ENCODE data around the gene FAM227A. TPM values are rescaled to one million over a fixed set of nuclear protein-coding genes. Genes with fewer than 3 reads are reported as not detected.
"Not testable (repeated sequence)": the region's sequence is repeated elsewhere in the genome, so short reads cannot be mapped to it uniquely, and the experiment has no call there.

The FAM227A gene
- total RNA-seq, 4 donors from 2014 or later, result 0.24 to 7.3 (median 0.73) TPM

DNA sequence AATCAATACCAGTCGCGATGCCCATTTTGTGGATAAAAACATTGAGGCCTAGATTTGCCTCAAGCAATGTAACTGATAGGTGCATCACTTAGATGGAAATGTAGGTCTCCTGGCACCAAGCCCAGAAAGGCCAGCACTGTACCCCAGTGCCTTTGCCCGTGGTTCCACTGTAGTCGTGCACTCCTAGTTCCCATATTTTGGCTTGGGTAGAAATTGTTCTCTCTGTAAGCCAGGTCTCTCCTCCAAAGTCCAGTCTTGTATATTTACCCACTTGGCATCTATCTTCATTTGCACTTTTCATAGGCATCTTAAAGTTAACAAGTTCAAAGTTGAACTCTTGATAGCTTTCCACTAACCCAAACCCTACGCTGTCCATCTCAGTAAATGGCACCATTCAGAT lies 44.6 kb downstream of the FAM227A start:
- ATAC-seq (ENCODE audit: low FRiP score) (no peak), DNase-seq (ENCODE audit: low spot score) (no peak)
- TF ChIP-seq, protein P1, sequence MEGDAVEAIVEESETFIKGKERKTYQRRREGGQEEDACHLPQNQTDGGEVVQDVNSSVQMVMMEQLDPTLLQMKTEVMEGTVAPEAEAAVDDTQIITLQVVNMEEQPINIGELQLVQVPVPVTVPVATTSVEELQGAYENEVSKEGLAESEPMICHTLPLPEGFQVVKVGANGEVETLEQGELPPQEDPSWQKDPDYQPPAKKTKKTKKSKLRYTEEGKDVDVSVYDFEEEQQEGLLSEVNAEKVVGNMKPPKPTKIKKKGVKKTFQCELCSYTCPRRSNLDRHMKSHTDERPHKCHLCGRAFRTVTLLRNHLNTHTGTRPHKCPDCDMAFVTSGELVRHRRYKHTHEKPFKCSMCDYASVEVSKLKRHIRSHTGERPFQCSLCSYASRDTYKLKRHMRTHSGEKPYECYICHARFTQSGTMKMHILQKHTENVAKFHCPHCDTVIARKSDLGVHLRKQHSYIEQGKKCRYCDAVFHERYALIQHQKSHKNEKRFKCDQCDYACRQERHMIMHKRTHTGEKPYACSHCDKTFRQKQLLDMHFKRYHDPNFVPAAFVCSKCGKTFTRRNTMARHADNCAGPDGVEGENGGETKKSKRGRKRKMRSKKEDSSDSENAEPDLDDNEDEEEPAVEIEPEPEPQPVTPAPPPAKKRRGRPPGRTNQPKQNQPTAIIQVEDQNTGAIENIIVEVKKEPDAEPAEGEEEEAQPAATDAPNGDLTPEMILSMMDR (IDR thresholded peaks at IDR 0.05), result no peak

DNA sequence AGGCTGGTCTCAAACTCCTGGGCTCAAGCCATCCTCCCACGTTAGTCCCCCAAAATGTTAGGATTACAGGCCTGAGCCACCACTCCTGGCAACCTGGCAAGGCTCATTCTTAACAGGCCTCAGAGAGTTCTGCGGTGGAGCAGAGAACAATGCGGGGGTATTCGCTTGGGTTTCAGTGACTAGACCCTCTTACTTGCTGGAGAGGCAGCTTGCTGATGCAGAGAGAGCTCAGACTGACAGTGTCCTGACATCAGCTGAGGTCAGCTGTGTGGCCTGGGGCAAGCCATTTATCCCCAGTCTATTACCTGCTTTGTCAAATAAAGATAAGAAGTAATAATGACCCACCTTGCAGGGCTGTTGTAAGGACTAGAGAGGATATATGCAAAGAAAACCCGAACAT lies 46.0 kb downstream of the FAM227A start:
- TF ChIP-seq, protein P1 (IDR thresholded peaks at IDR 0.05), result no peak
- ATAC-seq (ENCODE audit: low FRiP score) (no peak), DNase-seq (ENCODE audit: low spot score) (no peak)

DNA sequence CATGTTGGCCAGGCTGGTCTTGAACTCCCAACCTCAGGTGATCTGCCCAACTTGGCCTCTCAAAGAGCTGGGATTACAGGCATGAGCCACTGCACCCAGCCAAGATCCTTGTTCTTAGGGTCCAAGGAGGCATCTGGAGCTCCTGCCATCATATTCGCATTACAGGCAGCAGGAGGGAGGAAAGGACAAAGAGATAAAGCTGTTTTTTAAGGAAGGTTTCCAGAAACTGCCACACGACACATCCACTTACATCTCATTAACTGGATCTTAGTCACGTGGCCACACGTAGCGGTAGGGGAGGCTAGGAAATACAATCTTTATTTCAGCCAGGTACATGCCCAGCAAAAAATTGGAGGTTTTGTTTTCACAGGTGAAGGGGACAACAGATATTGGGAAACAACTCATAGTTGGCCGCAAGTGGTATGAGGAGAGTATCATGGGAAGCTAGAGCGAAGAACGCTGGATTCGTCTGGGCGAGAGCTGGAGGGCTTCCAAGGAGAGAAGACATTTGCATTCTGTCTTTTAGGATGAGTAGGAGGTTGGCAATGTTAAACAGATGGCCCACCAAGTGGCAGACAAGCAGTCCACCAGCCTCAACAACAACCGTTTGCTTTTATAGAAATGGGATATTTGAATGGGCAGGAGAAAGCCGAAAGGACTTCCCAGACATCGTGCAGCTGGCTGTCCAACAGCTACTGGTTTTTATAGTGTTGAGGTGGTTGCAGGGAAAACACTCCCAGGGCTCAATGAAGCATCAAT lies 47.0 kb downstream of the FAM227A start:
- TF ChIP-seq, protein P1 (IDR thresholded peaks at IDR 0.05), result no peak
- no peak for ATAC-seq (ENCODE audit: low FRiP score)
- DNase-seq (ENCODE audit: low spot score), result no peak

DNA sequence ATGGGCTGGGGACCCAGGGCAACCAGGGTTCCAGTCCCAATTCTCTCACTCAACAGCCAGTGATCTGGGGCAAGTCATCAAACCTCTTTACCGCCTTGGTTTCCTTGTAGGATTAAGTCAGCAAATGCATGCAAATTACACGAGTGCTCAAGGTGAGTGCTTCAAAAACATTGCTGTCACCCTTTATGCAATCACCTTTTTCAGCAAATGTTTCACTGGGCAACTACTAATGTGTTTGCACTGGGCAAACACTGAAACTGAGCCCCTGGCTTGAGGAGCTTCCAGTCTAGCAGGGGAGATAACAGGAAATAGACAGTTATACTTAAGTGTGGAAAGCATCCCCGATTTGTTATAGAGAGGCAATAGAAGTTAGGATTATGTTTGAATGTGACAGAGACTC lies 48.5 kb downstream of the FAM227A start:
- DNase-seq (ENCODE audit: low spot score) (no peak), ATAC-seq (ENCODE audit: low FRiP score) (no peak)
- TF ChIP-seq, protein P1 (IDR thresholded peaks at IDR 0.05), result no peak

DNA sequence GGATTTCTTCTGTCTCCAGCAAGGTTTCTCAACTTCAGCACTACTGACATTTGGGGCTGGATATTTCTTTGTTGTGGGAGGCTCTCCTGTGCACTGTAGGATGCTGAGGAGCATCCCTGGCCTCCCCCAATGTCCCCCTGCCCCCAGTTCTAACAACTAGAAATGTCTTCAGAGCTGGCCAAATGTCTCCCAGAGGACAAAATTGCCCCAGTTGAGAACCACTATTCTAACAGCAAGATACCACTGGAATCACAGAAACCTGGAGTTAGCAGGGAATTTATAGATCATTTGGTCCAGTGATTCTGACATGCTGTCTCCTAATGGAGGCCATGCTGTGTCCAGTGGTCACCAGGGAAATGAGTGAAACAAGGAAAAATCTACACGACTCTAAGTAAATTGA lies 54.0 kb downstream of the FAM227A start:
- no peak for ATAC-seq (ENCODE audit: low FRiP score)
- no peak for DNase-seq (ENCODE audit: low spot score)
- TF ChIP-seq, protein P1 (IDR thresholded peaks at IDR 0.05), result no peak

DNA sequence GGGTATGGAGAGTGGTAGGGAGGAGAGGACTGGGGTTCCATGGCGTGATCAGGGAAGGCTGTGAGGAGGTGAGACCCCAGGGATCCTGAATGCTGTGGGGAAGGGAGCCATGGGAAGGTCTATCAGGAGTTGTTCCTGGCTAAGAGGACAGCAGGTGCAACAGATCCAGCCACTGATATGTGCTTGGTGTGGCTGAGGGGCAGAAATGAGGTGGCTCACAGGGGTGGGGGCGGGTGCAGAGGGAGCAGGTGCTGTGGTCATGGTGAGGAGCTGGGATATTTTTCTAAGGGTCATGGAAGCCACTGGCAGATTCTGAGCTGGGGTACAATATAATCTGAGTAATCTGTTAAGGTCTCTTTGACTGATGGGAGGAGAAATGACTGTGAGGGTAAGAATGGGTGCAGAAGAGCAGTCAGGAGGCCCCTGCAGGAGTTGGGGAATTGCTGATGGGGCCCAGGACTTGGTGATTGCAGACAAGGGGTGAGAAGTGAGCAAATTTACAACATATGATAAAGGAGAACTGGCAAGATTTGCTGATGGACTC lies 54.9 kb downstream of the FAM227A start:
- ATAC-seq (ENCODE audit: low FRiP score), result no peak
- TF ChIP-seq, protein P1 (IDR thresholded peaks at IDR 0.05), result no peak
- DNase-seq (ENCODE audit: low spot score), result no peak

DNA sequence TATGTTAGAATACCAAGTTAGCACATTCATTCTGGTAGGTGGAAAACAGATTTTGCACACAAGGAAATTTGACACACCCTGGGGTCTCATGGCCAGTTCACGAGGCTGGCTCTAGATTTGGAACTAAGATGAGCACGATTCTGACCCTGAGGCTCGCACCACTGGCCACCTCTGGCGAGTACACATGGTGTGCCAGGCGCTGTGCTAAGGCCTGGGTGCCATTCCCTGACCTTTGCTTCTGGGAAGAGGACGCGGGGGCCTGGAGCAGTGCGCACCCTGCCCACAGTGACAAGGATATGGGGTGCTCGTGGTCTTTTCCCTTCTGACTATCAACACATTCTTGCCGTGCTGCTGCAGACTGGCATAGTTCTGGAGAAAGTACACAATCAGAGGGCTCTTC lies 56.7 kb downstream of the FAM227A start:
- ATAC-seq (ENCODE audit: low FRiP score) (no peak), DNase-seq (ENCODE audit: low spot score) (no peak)
- TF ChIP-seq, protein P1 (IDR thresholded peaks at IDR 0.05), result no peak

DNA sequence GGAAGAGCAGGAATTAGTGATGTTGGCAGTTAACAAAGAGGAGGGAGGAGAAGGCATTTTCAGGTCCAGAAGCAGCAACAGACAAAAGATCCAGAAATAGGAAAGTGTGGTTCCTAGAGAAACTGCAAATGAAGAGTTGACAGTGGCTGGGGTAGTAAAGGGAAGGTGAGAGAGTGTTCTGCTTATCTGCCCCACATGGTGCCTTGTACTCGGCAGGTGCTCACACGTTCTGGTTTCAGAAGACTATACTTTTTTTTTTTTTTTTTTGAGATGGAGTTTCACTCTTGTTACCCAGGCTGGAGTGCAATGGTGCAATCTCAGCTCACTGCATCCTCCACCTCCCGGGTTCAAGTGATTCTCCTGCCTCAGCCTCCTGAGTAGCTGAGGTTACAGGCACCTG lies 73.3 kb downstream of the FAM227A start:
- not testable (repeated sequence) for ATAC-seq (ENCODE audit: low FRiP score)

More for the DNA sequence above, 73.3 kb downstream of the FAM227A start:
- DNase-seq (ENCODE audit: low spot score), result not testable (repeated sequence)

Measured in omental fat pad (tissue), 4 donors.